Liver (tissue), 3 donors: ENCODE data around the gene BTNL2.

Experiments used
- EGR1 ChIP-seq, 2 donors: IDR thresholded peaks; 2 replicates each; pipeline ENCODE4 v1.6.1; 2016 to 2018; ENCODE audit warnings: antibody characterized with exemption in 2 of 2, low read depth in 2 of 2
- RAD21 ChIP-seq, 2 donors: IDR thresholded peaks; 2 replicates each; pipeline ENCODE4 v1.6.1; 2016; ENCODE audit warnings: antibody characterized with exemption in 2 of 2, mild to moderate bottlenecking in 2 of 2
- TF ChIP-seq, protein P1 (sequence below): fragments of 150-350 bp; IDR thresholded peaks from 2 replicates; pipeline ENCODE4 v1.5.1; 2017; ENCODE audit warnings: improper control_type of control experiment, low read depth, low read length; ENCODE audit not compliant: missing input control
- donor health status: healthy.
- donor health status: healthy.

GRCh38 chr6:32436186-32436585 lies 29.2 kb upstream of the BTNL2 start:
- TF ChIP-seq EGR1 (IDR thresholded peaks at IDR 0.05; ENCODE audit: low read depth in 2 of 2) = no peak
- no peak for TF ChIP-seq RAD21 (IDR thresholded peaks at IDR 0.05)
- TF ChIP-seq, protein P1, sequence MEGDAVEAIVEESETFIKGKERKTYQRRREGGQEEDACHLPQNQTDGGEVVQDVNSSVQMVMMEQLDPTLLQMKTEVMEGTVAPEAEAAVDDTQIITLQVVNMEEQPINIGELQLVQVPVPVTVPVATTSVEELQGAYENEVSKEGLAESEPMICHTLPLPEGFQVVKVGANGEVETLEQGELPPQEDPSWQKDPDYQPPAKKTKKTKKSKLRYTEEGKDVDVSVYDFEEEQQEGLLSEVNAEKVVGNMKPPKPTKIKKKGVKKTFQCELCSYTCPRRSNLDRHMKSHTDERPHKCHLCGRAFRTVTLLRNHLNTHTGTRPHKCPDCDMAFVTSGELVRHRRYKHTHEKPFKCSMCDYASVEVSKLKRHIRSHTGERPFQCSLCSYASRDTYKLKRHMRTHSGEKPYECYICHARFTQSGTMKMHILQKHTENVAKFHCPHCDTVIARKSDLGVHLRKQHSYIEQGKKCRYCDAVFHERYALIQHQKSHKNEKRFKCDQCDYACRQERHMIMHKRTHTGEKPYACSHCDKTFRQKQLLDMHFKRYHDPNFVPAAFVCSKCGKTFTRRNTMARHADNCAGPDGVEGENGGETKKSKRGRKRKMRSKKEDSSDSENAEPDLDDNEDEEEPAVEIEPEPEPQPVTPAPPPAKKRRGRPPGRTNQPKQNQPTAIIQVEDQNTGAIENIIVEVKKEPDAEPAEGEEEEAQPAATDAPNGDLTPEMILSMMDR = no peak
